A673 (cell line): ENCODE results near the gene PRKCA.

Experiments used
- EZH2 ChIP-seq: fragments of 200-600 bp; sonication (generic); IDR thresholded peaks from 2 replicates; pipeline ENCODE4 v1.6.1; 2017; ENCODE audit warnings: borderline replicate concordance, low read depth, mild to moderate bottlenecking, mixed read lengths, antibody characterized with exemption, low read length; ENCODE audit not compliant: poor library complexity, severe bottlenecking
- TF ChIP-seq, protein P1 (sequence below): fragments of 300-800, 200-600 bp; sonication (generic); conservative IDR thresholded peaks from 2 replicates; pipeline ENCODE4 v1.5.1; 2017; ENCODE audit warnings: low read depth, mild to moderate bottlenecking, antibody characterized with exemption, low read length, moderate library complexity, mixed read lengths

- TF ChIP-seq, protein P1, sequence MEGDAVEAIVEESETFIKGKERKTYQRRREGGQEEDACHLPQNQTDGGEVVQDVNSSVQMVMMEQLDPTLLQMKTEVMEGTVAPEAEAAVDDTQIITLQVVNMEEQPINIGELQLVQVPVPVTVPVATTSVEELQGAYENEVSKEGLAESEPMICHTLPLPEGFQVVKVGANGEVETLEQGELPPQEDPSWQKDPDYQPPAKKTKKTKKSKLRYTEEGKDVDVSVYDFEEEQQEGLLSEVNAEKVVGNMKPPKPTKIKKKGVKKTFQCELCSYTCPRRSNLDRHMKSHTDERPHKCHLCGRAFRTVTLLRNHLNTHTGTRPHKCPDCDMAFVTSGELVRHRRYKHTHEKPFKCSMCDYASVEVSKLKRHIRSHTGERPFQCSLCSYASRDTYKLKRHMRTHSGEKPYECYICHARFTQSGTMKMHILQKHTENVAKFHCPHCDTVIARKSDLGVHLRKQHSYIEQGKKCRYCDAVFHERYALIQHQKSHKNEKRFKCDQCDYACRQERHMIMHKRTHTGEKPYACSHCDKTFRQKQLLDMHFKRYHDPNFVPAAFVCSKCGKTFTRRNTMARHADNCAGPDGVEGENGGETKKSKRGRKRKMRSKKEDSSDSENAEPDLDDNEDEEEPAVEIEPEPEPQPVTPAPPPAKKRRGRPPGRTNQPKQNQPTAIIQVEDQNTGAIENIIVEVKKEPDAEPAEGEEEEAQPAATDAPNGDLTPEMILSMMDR, result no peak
- TF ChIP-seq EZH2, result no peak
These were observed 375.6 kb downstream of the PRKCA start for GRCh38 chr17:66678061-66678460.
